Raji (cell line): Measurements from ENCODE around the gene TFAP2B.

ENCODE experiments used
- POLR2A ChIP-seq: IDR thresholded peaks from 2 replicates; pipeline ENCODE4 v1.6.1; 2011; ENCODE audit warnings: low read depth, low read length, control low read depth; ENCODE audit not compliant: insufficient read depth

The TFAP2B gene

GRCh38 chr6:50836231-50836630, 17.6 kb downstream of the TFAP2B start:
- TF ChIP-seq POLR2A, result no peak

- no peak for TF ChIP-seq POLR2A
These were observed 19.1 kb downstream of the TFAP2B start for GRCh38 chr6:50837589-50838445.

GRCh38 chr6:50840112-50840810, 21.6 kb downstream of the TFAP2B start:
- TF ChIP-seq POLR2A, result no peak

GRCh38 chr6:50840811-50841192, 22.1 kb downstream of the TFAP2B start:
- TF ChIP-seq POLR2A, result no peak

GRCh38 chr6:50842446-50842845, 23.8 kb downstream of the TFAP2B start:
- no peak for TF ChIP-seq POLR2A

- TF ChIP-seq POLR2A, result no peak
These were observed 24.3 kb downstream of the TFAP2B start for GRCh38 chr6:50842861-50843384.

GRCh38 chr6:50843842-50844241, 25.2 kb downstream of the TFAP2B start:
- no peak for TF ChIP-seq POLR2A

- TF ChIP-seq POLR2A, result no peak
These were observed 26.9 kb downstream of the TFAP2B start for GRCh38 chr6:50845499-50846143.

- TF ChIP-seq POLR2A, result no peak
These were observed 27.6 kb downstream of the TFAP2B start for GRCh38 chr6:50846144-50846851.

- no peak for TF ChIP-seq POLR2A
These were observed 28.1 kb downstream of the TFAP2B start for GRCh38 chr6:50846852-50847155.

- no peak for TF ChIP-seq POLR2A
These were observed 29.4 kb downstream of the TFAP2B start for GRCh38 chr6:50847890-50848594.

GRCh38 chr6:50848989-50849795, 30.5 kb downstream of the TFAP2B start:
- TF ChIP-seq POLR2A, result no peak

- TF ChIP-seq POLR2A, result no peak
These were observed 31.1 kb downstream of the TFAP2B start for GRCh38 chr6:50849796-50850180.

- no peak for TF ChIP-seq POLR2A
These were observed 31.8 kb downstream of the TFAP2B start for GRCh38 chr6:50850223-50851048.
